Choroid plexus epithelial cell (primary cell): ENCODE results near the gene CREB3L4.

Experiments
- DNase-seq: peaks from one replicate; pipeline ENCODE4 v3.0.0-alpha.2; 2010; ENCODE audit warnings: low read depth
- H3K4me3 ChIP-seq: 2 replicates; pipeline ENCODE4 v1.5.1; 2011; ENCODE audit warnings: low read depth, mild to moderate bottlenecking, control low read depth, low read length, moderate library complexity
- TF ChIP-seq, protein P1 (sequence below): conservative IDR thresholded peaks from 2 replicates; pipeline ENCODE4 v1.5.1; 2011; ENCODE audit warnings: low read depth, mild to moderate bottlenecking, control low read depth, inconsistent platforms, low read length, moderate library complexity

CREB3L4 gene

DNA sequence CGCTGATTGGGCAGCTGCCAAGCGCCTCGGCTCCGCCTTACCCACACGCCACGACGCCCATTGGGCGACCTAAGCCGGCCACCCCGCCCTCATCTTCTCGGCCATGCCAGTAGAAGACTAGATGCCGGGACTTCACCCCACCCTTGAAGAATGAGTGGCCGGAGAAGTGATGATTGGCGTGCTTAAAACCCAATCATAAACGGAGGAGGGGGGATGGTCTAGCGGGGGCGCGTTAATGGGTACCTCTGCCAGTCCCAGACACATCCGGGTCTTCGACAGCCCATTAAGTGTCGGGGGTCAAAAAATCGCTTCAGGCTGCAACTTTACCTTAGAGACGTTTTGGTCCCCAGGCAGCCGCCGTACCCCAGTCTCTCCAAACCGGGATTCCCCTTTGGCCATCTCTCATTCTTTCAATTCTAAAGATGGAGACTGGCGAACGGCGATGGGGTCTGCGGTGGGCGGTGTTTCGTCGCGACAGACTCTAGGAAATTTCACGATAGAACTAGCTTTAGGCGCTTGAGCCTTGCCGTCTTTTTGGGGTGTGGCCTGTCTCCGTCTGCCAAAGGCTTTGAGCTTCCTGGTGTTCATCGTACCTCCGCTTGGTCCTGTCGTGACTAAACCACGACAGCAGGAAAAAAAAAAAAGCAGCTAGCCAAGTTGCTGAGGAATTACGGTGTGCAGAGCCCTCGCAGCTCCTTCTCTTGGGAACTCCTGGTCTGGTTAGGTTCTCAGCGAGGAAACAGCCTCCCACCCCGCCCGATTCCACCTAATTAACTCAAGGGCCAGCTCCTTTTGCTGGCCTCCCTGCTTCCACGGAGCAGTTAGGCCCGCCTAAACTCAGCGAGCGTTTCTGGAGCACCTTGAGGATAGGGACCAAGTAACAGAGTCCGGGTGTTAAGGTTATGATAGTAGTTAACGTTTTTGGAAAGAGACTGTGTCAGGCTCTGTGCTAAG, 44.5 kb upstream of the CREB3L4 start, which contains the start of gene GATAD2B:
GATAD2B (minus strand) TSS at position 1 of the 954 bp plus-strand sequence. CDS start 94,625 bp downstream, outside the sequence.
- TF ChIP-seq, protein P1, sequence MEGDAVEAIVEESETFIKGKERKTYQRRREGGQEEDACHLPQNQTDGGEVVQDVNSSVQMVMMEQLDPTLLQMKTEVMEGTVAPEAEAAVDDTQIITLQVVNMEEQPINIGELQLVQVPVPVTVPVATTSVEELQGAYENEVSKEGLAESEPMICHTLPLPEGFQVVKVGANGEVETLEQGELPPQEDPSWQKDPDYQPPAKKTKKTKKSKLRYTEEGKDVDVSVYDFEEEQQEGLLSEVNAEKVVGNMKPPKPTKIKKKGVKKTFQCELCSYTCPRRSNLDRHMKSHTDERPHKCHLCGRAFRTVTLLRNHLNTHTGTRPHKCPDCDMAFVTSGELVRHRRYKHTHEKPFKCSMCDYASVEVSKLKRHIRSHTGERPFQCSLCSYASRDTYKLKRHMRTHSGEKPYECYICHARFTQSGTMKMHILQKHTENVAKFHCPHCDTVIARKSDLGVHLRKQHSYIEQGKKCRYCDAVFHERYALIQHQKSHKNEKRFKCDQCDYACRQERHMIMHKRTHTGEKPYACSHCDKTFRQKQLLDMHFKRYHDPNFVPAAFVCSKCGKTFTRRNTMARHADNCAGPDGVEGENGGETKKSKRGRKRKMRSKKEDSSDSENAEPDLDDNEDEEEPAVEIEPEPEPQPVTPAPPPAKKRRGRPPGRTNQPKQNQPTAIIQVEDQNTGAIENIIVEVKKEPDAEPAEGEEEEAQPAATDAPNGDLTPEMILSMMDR = no peak
- DNase-seq = peak; percentile 100
- H3K4me3 ChIP-seq = peak within 1 kb of the TSS; percentile 95

DNA sequence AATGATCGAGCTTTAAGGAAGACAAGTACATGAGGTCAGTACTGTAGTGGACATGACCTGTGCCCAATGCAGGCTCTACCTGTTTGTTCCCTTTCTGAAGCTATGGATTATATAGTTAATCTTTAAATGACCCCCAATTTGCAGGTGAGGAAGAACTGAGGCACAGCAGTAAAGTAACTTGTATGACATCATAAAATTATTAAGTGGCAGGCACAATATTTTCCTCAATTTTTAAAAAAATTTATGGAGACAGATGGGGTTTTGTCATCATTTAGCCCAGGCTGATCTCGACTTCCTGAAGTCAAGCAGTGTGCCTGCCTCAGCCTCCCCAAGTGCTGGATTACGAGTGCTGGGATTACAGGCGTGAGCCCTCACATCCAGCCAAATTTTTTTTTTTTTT, 41.3 kb upstream of the CREB3L4 start:
- no peak overlapping the region for H3K4me3 ChIP-seq
- no peak for DNase-seq
- TF ChIP-seq, protein P1 = no peak

DNA sequence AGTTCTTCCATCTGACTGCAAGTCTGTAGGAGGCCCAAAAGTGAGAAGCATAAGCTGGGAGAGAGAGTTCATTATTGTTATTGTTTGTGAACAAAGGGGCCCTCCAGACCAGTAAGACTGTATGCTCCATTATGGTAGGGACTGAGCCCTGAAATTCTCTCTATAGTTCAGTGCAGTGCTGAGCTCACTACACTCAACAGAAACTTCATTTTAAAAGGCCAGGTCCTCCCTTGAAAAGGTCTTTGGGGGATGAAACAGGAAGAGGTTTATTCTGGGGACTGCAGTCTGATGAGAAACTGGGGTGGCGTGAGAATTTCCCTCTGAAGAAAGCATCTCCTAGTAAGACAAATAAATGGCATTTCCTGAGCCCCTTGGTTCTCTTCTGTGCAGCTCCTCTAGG, 39.5 kb upstream of the CREB3L4 start:
- no peak overlapping the region for H3K4me3 ChIP-seq
- TF ChIP-seq, protein P1 = no peak
- no peak for DNase-seq

DNA sequence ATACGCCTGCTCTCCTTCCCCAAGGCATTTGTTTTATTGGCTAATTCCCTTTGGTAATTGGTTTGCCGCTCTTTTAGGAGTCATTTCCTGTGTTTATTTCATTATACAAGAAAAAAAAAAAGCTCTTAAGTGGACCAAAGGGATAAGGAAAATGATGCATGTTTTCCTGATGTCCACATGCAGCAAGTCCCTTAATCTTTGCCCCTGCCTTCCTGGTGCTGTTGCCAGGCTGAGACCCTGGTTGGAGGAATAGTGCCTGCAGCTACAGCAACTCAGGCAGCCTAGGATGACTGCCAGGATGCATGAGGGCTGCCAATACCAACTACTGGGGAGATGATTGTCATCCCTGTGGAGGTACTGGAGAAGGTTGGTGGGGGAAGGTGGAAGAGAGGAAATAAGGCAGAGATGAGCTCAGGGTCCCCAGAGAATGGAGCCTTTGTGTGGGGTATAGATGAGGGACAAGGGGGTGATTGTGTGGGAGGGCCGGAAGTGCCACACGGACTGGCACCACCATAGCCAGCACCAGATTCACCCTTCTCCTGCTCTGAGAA, 38.8 kb upstream of the CREB3L4 start:
- TF ChIP-seq, protein P1 = no peak
- no peak overlapping the region for H3K4me3 ChIP-seq
- no peak for DNase-seq

DNA sequence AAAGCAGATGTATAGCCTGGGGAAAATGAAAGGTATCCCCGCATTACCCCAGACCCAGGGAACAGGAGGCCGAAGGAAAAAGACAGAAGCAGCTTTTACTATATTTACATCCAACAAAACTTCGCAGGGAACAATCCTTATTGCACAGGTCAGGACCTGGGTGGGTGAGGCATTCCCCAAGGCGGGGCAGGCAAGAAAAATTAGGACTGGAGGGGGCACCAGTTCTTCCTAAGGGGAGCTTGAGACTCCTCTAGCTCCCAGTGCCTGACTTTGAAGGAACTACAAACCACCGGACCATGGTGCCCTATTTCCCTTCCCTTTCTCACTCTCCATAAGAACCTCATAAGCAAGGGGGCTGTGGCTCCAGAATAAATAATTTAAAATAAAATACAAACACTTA, 38.3 kb upstream of the CREB3L4 start:
- no peak overlapping the region for H3K4me3 ChIP-seq
- no peak for DNase-seq
- TF ChIP-seq, protein P1 = no peak

DNA sequence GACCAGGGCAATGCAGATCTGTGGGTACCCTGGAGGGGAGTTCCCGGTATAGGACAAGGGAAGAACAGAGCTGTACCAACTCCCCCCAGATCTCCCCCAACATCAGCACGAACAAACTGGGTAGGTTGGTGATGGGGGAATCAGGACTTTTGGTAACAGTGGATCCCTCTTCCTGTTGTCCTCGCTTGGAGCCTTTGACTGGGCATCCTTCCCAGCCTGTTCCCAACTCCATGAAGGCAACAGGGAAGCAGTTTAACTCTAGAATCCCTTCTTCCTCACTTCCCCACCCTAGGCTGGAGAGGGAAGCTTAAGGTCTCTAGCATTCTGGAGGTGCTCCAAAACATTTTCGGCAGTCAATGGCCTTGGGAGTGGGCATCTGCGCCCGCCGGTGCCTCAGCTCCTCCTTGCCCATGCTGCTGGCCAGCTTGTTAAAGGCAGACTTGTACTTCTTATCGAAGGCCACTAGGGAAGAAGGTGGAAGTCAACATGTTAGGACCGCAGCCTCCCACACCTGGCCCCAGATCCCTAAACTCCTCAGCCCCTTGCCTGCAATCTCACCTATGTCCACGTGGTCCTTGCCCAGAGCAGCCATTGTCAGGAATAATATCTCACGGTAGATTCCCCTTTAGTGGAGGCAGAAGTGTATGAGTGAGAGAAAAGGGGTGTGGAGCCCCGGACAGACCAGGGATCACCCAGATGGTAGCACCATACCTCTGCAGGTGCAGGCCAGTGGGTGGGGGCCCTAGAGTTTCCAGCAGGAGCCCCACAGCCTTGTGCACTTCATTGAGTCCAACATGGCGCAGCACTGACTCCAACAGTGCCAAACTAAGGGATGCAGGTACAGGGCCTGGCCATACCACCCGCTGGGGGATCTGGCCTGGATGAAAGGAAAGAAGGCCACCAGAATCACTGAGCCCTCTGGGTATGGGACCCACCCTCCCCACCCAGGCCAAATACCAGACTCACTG, 37.4 kb upstream of the CREB3L4 start:
- DNase-seq = no peak
- no peak overlapping the region for H3K4me3 ChIP-seq
- TF ChIP-seq, protein P1 = no peak
